Right ventricle myocardium superior (tissue), 1 donor: ENCODE measurements around the gene RECQL5. TPM values are rescaled to one million over a fixed set of nuclear protein-coding genes. Genes with fewer than 3 reads are reported as not detected.
"Not testable (repeated sequence)": the region's sequence is repeated elsewhere in the genome, so short reads cannot be mapped to it uniquely, and the experiment has no call there.

Experiments
- ATAC-seq: fragments of 200-7000 bp; cut with Tn5 transposase; one replicate; pipeline ENCODE4 v1.9.1; 2020; ENCODE audit warnings: mild to moderate bottlenecking; ENCODE audit not compliant: poor library complexity
- DNase-seq: peaks from one replicate; pipeline ENCODE4 v3.0.0-alpha.2; 2020
- intact Hi-C: fragments of 100-400 bp; cut with DNase I; formaldehyde crosslinking; loops from one replicate; pipeline ENCODE4 v1.11.2; 2022
- total RNA-seq: library from RNA; stranded (reverse); fragmentation: NEBNext Ultra II Directional; extraction: Animal tissue kit (Norgen Biotek cat#: 25700); gene quantifications from one replicate; pipeline ENCODE4 v1.2.1, GENCODE V29; 2021
- donor health status: DM: no; HTN: yes; CAD: no; lungs with severe emphysema.

Gene RECQL5
- total RNA-seq, 1 donor from 2014 or later: 14.1 TPM

- intact Hi-C loops: no loop called here
These were observed 28.1 kb downstream of the RECQL5 start for GRCh38 chr17:75638893-75639292.

GRCh38 chr17:75638039-75638438, 28.9 kb downstream of the RECQL5 start:
- ATAC-seq, intact Hi-C loops, DNase-seq: not testable (repeated sequence)

More at GRCh38 chr17:75638893-75639292, 28.1 kb downstream of the RECQL5 start:
- DNase-seq (no peak), ATAC-seq (peak; percentile 4)

GRCh38 chr17:75637551-75637950, 29.4 kb downstream of the RECQL5 start:
- DNase-seq (no peak), ATAC-seq (no peak)
- intact Hi-C loops: no loop called here

- ATAC-seq (peak; percentile 21), DNase-seq (peak; percentile 81)
- intact Hi-C loops: no loop called here
These were observed 29.8 kb downstream of the RECQL5 start for GRCh38 chr17:75637143-75637538.

DNA sequence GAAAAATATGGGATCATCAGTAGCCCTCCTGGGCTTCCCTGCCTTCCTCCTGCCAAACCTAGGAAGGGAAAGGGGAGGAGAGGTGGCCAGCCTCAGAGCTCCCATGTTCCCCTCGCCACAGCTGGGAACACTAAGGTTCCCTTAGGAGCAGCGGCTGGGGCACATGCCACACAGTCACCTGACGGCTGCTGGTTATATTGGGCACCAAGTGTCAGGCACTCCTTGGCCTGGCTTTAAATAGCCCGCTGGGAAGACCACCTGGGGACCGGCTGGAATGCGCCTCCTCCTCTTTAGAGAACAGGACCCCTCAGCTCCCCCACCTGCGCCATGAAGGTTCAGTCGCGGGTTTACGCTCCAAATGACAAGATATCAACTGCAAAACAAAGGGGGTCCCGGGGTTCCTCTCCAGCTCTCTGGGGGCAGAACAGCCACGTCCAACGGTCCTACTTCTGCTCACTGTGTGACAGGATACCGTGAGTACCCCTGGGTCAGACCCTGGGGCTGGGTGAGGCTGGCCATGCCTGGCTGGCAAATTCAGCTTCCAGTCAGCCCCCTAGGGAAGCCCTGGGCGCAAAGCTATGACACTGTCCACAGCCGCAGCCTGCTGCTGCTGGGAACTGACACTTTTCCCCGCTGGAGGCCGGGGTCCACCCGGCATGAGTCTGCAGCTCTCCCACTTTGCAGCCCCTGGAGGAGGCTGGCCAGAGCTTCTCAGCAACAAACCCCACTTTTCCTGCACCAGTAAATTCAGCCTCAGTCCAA, 30.4 kb downstream of the RECQL5 start:
- ATAC-seq (peak; percentile 56), DNase-seq (peak; percentile 71)
- intact Hi-C loops: no loop called here

DNA sequence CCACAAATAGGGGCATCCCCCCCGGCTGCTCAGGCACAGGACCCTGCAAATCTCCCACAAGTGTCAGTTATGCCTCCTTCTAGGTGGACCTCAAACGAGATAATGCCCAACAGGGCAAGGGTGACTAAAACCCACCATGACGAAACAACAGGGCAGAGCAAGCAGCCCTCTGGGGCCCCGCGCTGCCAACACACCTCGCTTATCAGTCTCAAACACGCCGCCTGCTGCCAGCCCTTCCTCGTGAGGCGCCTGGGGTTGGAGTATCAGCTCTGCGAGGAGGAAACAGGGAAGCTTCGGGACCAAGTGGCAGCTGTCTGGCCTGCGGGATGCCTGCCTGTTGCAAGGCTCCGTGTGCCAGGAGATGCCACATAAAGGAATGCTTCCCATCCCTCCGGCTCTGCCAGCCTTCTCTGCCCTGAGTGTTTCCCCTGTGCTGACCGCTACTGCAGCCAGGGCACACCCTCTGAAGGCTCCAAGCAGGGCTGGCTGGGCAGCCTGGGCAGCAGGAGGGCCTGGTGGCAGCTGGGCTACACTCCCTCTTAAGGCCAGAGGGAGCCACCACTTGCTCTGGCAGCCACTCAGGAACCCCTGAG, 31.2 kb downstream of the RECQL5 start:
- ATAC-seq (peak; percentile 35), DNase-seq (peak; percentile 73)
- intact Hi-C loops: no loop called here

- ATAC-seq (no peak), DNase-seq (no peak)
- intact Hi-C loops: loop anchor here (5.0 kb wide), 1 partner anchor 117 kb away; no protein-coding TSS in a partner anchor
These were observed 32.0 kb downstream of the RECQL5 start for GRCh38 chr17:75634754-75635609.

- ATAC-seq (no peak), DNase-seq (no peak)
- intact Hi-C loops: loop anchor here (5.0 kb wide), 1 partner anchor 118 kb away; no protein-coding TSS in a partner anchor
These were observed 32.6 kb downstream of the RECQL5 start for GRCh38 chr17:75634376-75634740.

DNA sequence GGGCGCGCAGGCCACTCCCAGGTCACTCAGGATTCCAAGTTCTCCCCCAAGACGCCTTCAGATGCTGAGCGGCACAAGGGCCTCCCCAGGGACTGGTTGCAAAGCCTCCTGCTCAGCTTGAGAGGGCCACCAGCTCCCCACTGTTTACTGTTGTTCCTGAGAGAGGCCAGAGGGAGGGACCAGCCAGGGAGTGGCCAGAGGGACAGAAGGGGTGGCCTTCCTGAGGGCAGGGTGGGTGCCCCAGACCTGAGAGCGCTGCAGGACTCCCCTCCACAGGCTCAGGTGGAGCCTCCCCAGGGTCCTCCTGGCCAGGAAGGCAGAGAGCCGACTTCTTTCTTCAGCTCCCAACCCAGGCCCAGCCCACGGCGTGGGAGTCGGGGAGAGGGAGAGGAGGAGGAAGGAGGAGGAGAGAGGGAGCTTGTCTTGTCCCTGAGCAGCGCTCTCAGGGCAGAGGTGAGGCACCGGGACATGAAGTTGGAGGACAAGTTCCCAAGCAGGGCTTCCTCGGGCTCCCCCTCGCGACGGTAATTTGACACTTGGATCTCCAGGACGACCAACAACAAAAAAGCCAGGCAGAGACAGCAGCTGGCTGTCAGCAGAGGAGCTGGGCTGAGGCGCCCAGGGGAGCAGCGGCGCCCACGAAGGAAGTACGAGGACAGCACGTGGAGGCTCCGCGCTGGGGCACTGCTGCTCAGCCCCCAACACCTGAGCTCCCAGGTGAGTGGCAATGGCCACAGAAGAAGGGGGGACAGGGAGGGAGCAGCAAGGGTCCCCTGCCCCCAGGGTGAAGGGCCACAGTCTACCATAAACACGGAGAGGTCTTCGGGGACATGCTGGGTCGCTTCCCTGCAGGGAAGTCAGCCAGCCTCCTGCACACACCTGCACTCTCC, 33.2 kb downstream of the RECQL5 start:
- ATAC-seq (peak; percentile 68), DNase-seq (peak; percentile 94)
- intact Hi-C loops: loop anchor here (5.0 kb wide), 1 partner anchor 119 kb away; no protein-coding TSS in a partner anchor

- intact Hi-C loops: loop anchor here (5.0 kb wide), 1 partner anchor 119 kb away; no protein-coding TSS in a partner anchor
- ATAC-seq (peak; percentile 73), DNase-seq (peak; percentile 93)
These were observed 34.0 kb downstream of the RECQL5 start, which contains the start of gene SMIM5 for GRCh38 chr17:75632863-75633485. SMIM5 (plus strand) TSS chr17:75633434; CDS start chr17:75640202, 6,768 bp downstream.

GRCh38 chr17:75632428-75632827, 34.5 kb downstream of the RECQL5 start:
- intact Hi-C loops: loop anchor here (5.0 kb wide), 1 partner anchor 120 kb away; no protein-coding TSS in a partner anchor
- ATAC-seq (no peak), DNase-seq (no peak)

GRCh38 chr17:75631353-75631752, 35.6 kb downstream of the RECQL5 start:
- DNase-seq (no peak), ATAC-seq (no peak)
- intact Hi-C loops: loop anchor here (5.0 kb wide), 1 partner anchor 121 kb away; no protein-coding TSS in a partner anchor

- DNase-seq (no peak), ATAC-seq (no peak)
- intact Hi-C loops: loop anchor here (5.0 kb wide), 1 partner anchor 122 kb away; no protein-coding TSS in a partner anchor
These were observed 36.7 kb downstream of the RECQL5 start for GRCh38 chr17:75630071-75630917.

DNA sequence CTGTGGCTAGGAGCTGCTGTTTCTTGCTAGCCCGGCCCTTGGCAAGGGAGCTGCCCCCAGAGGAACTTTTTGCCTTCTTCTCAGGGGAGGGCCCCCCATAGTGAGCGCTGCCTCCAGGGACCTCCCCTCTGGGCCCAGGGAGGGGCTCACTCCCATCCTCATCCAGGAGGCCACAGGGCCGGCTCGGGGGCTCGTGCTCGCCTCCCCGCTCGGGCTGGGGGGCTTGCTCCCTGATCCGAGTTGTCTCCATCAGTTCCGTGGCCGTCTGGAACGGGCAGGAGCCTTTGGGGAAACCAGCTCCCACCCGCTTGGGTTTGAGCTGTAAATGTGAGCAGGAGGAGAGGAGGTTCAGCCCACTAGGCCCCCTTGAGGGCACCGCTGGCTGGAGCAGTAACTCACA, 37.8 kb downstream of the RECQL5 start:
- DNase-seq: no peak
- intact Hi-C loops: no loop called here
- no peak for ATAC-seq

- intact Hi-C loops: no loop called here
- no peak for ATAC-seq
- DNase-seq: no peak
These were observed 38.5 kb downstream of the RECQL5 start for GRCh38 chr17:75628425-75628824.

DNA sequence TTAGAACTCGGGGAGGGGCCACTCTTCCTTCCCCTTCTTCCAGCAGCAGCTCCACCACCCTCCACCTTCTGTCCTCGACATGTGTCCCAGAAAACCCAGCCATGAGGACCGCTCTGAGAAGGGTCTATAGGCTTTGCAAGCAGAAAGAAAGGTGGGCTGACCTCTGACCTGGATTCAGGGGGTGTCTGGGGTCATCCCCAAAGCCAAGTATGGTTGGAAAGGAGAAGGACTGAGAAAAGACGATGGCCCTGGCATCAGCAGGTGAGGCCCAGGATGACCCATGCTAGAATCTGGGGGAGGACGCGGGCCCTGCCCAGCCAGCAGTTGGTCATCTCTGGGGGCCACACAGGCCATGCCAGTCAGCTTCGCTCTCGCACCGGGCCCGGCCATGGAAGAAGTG, 39.9 kb downstream of the RECQL5 start:
- intact Hi-C loops: no loop called here
- DNase-seq: no peak
- ATAC-seq: no peak
